Mucosa of descending colon (tissue), 3 donors: Measurements from ENCODE around the gene THEM4. TPM values are rescaled to one million over a fixed set of nuclear protein-coding genes. Genes with fewer than 3 reads are reported as not detected.

Source experiments
- ATAC-seq: fragments of 200-7000 bp; cut with Tn5 transposase; one replicate; pipeline ENCODE4 v1.9.1; 2020; ENCODE audit warnings: mild to moderate bottlenecking, moderate library complexity
- DNase-seq, 3 donors: peaks; one replicate each; pipeline ENCODE4 v3.0.0-alpha.2; 2020
- H3K36me3 ChIP-seq: fragments of 200-600 bp; one replicate; pipeline ENCODE4 v1.8.0; 2021; ENCODE audit warnings: low read depth, mild to moderate bottlenecking
- H3K4me1 ChIP-seq: fragments of 200-600 bp; one replicate; pipeline ENCODE4 v1.8.0; 2021; ENCODE audit warnings: low read depth, mild to moderate bottlenecking
- H3K4me3 ChIP-seq: fragments of 200-600 bp; one replicate; pipeline ENCODE4 v1.8.0; 2021; ENCODE audit warnings: mild to moderate bottlenecking
- H3K9me3 ChIP-seq: fragments of 200-600 bp; one replicate; pipeline ENCODE4 v1.8.0; 2021; ENCODE audit warnings: mild to moderate bottlenecking
- CTCF ChIP-seq: fragments of 200-600 bp; IDR thresholded peaks from one replicate; pipeline ENCODE4 v1.8.0; 2022; ENCODE audit warnings: antibody characterized with exemption, mild to moderate bottlenecking
- intact Hi-C, 2 donors: fragments of 100-400 bp; cut with DNase I in 1 of 2; cut with micrococcal nuclease in 1 of 2; formaldehyde crosslinking; loops; one replicate each; pipeline versions ENCODE4 v1.11.0 to v1.11.1; 2022; cut with DNase I, micrococcal nuclease
- total RNA-seq, 3 donors: library from RNA; stranded (reverse); fragmentation: NEBNext Ultra II Directional in 2 of 3; extraction: Animal tissue kit (Norgen Biotek cat#: 25700) in 2 of 3; gene quantifications; one replicate each; pipeline versions ENCODE4 v1.2.1 to v1.2.4, GENCODE V29; 2021 to 2023
- donor health status: DM: no; HTN: no; CAD: no; lungs with moderate emphysema.
- donor health status: DM: no; HTN: no; CAD: no.
- donor health status: DM: no; HTN: yes; CAD: no.

THEM4 gene
- total RNA-seq, 3 donors from 2014 or later: 9.1 to 12.7 (median 11.3) TPM

- DNase-seq (no peak), ATAC-seq (no peak)
- Histone ChIP-seq H3K9me3 (no peaks in the 10 kb centered on the region), H3K4me3 (no peak overlapping the region), H3K36me3 (no peaks in the 10 kb centered on the region), H3K4me1 (peaks cover 20% of the 10 kb centered on the region)
- intact Hi-C loops: no loop called here
- no peak for TF ChIP-seq CTCF
These were observed 79.3 kb downstream of the THEM4 start for GRCh38 chr1:151830055-151830454.

GRCh38 chr1:151829352-151830046 lies 79.8 kb downstream of the THEM4 start:
- Histone ChIP-seq H3K9me3 (no peaks in the 10 kb centered on the region), H3K4me1 (peaks cover 20% of the 10 kb centered on the region), H3K4me3 (no peak overlapping the region), H3K36me3 (no peaks in the 10 kb centered on the region)
- ATAC-seq: no peak
- no peak for TF ChIP-seq CTCF
- intact Hi-C loops: no loop called here
- DNase-seq: no peak

GRCh38 chr1:151828921-151829320 lies 80.4 kb downstream of the THEM4 start:
- no peak overlapping the region for H3K4me3 ChIP-seq
- ATAC-seq (no peak), DNase-seq (no peak)
- peaks cover 20% of the 10 kb centered on the region for H3K4me1 ChIP-seq
- H3K36me3 ChIP-seq: no peaks in the 10 kb centered on the region
- no peak for TF ChIP-seq CTCF
- H3K9me3 ChIP-seq: no peaks in the 10 kb centered on the region
- intact Hi-C loops: no loop called here

- ATAC-seq (no peak), DNase-seq (no peak)
- peaks cover 9% of the 10 kb centered on the region for H3K4me1 ChIP-seq
- no peak overlapping the region for H3K4me3 ChIP-seq
- H3K36me3 ChIP-seq: no peaks in the 10 kb centered on the region
- intact Hi-C loops: no loop called here
- no peak for TF ChIP-seq CTCF
- H3K9me3 ChIP-seq: no peaks in the 10 kb centered on the region
These were observed 81.5 kb downstream of the THEM4 start for GRCh38 chr1:151827853-151828252.

GRCh38 chr1:151825751-151826660 lies 83.3 kb downstream of the THEM4 start:
- ATAC-seq: no peak
- Histone ChIP-seq H3K9me3 (no peaks in the 10 kb centered on the region), H3K36me3 (no peaks in the 10 kb centered on the region), H3K4me1 (no peaks in the 10 kb centered on the region), H3K4me3 (no peak overlapping the region)
- intact Hi-C loops: no loop called here
- TF ChIP-seq CTCF: no peak
- no peak for DNase-seq
